Measurements from ENCODE around the gene AP5S1. TPM values are rescaled to one million over a fixed set of nuclear protein-coding genes. Genes with fewer than 3 reads are reported as not detected.

AP5S1 gene
- polyA plus RNA-seq, 1 of the 3 experiments (the other 2 are of a cell fraction): 10.3 TPM

- Histone ChIP-seq H3K9me3 (no peaks in the 10 kb centered on the region), H3K4me1 (ENCODE audit: control insufficient read depth in 1 of 2, insufficient read depth in 2 of 2, low read depth in 1 of 2, low read length in 1 of 2) (peaks cover 0 to 5% of the 10 kb centered on the region in 2 experiments; a peak in 1 of 4 replicates), H4K20me1 (ENCODE audit: insufficient read depth) (no peaks in the 10 kb centered on the region), H3F3A (replicated peaks; ENCODE audit: insufficient read depth) (peaks cover 5% of the 10 kb centered on the region), H3K4me2 (peak within 1 kb of the TSS; percentile 98), H3K79me2 (ENCODE audit: insufficient read depth) (peaks cover 57% of the 10 kb centered on the region), H3K27me3 (ENCODE audit: insufficient read depth) (no peaks in the 10 kb centered on the region), H3K4me3 (ENCODE audit: low read depth in 2 of 2, low read length in 1 of 2) (peak within 1 kb of the TSS; percentile 76 to 87), H3K36me3 (replicated peaks in 1 of 2; ENCODE audit: control insufficient read depth in 1 of 2, insufficient read depth in 2 of 2, low read length in 1 of 2) (no peaks in the 10 kb centered on the region), H3K9ac (peak within 1 kb of the TSS; percentile 94), H3K27ac (ENCODE audit: low read depth in 2 of 2, low read length in 1 of 2) (peak within 1 kb of the TSS; percentile 68 to 83; a peak in 3 of 4 replicates), H3K9me2 (no peaks in the 10 kb centered on the region), H2AFZ (ENCODE audit: low read depth) (peak within 1 kb of the TSS; percentile 92)
- CTCF ChIA-PET: interaction anchor here (4.4 kb wide), 1 partner anchor 27 kb away, joined by 27 read pairs; the partner anchor contains the start of gene AP5S1
- POLR2A ChIA-PET: interaction anchor here (0.6 to 1.1 kb wide), 3 partner anchors 9 to 51 kb away, joined by 3 to 6 read pairs (median 3); partner anchors contain the start of gene CDC25B
- TF ChIP-seq, protein P1, sequence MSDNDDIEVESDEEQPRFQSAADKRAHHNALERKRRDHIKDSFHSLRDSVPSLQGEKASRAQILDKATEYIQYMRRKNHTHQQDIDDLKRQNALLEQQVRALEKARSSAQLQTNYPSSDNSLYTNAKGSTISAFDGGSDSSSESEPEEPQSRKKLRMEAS (IDR thresholded peaks at IDR 0.05; ENCODE audit: low read depth): 0 out of 2 replicates have a peak, but pooled peaks have one; percentile 17
- TF ChIP-seq IRF3 (IDR thresholded peaks at IDR 0.05; ENCODE audit: low read depth, low read length) (no peak), POLR2AphosphoS5 (IDR thresholded peaks at IDR 0.05; ENCODE audit: low read depth, low read length) (peak; percentile 78), SIN3A (IDR thresholded peaks at IDR 0.05; ENCODE audit: borderline replicate concordance, low read depth, low read length) (0 out of 2 replicates have a peak, but pooled peaks have one; percentile 46), RFX5 (IDR thresholded peaks at IDR 0.05; ENCODE audit: low read length) (0 out of 2 replicates have a peak, but pooled peaks have one; percentile 59), CHD2 (IDR thresholded peaks at IDR 0.05; ENCODE audit: low read length, partially characterized antibody) (peak; percentile 23), TAF1 (IDR thresholded peaks at IDR 0.05; ENCODE audit: borderline replicate concordance, low read depth, low read length) (peak; percentile 73), FOXJ3 (CRISPR knock-in tag; IDR thresholded peaks at IDR 0.05) (no peak), FOXM1 (IDR thresholded peaks at IDR 0.05; ENCODE audit: low read depth) (no peak), ELF1 (IDR thresholded peaks at IDR 0.05) (peak; percentile 53), NRF1 (IDR thresholded peaks at IDR 0.05; ENCODE audit: low read depth, low read length) (peak; percentile 88), EP300 (IDR thresholded peaks at IDR 0.05; ENCODE audit: borderline replicate concordance in 1 of 2, low read depth in 1 of 2, low read length in 1 of 2) (0 out of 4 replicates have a peak, but pooled peaks of 1 of the 2 experiments have one; percentile 2)
- 2% methylated on average over 11 of the region's 72 CpGs for WGBS (ENCODE audit: low lambda C conversion rate)
- peak; percentile 98 for DNase-seq
These were observed 26.5 kb downstream of the AP5S1 start, which contains the start of gene MAVS for GRCh38 chr20:3846740-3847428. MAVS (plus strand) TSS chr20:3846834; CDS start chr20:3854625, 7,791 bp downstream.

- Histone ChIP-seq H3K79me2 (ENCODE audit: insufficient read depth) (peaks cover 62% of the 10 kb centered on the region), H3K4me2 (peak overlapping the region; percentile 98), H3K27ac (ENCODE audit: low read depth in 2 of 2, low read length in 1 of 2) (peak overlapping the region; percentile 68 to 77; a peak in 3 of 4 replicates), H3F3A (replicated peaks; ENCODE audit: insufficient read depth) (peaks cover 5% of the 10 kb centered on the region), H3K9me3 (no peaks in the 10 kb centered on the region), H3K4me1 (ENCODE audit: control insufficient read depth in 1 of 2, insufficient read depth in 2 of 2, low read depth in 1 of 2, low read length in 1 of 2) (peaks cover 0 to 5% of the 10 kb centered on the region in 2 experiments; a peak in 1 of 4 replicates), H2AFZ (ENCODE audit: low read depth) (0 out of 2 replicates have a peak overlapping the region, but pooled peaks have one; percentile 92), H3K9me2 (no peaks in the 10 kb centered on the region), H3K4me3 (ENCODE audit: low read depth in 2 of 2, low read length in 1 of 2) (peak overlapping the region; percentile 76 to 87), H3K9ac (peak overlapping the region; percentile 94), H4K20me1 (ENCODE audit: insufficient read depth) (no peaks in the 10 kb centered on the region), H3K27me3 (ENCODE audit: insufficient read depth) (no peaks in the 10 kb centered on the region), H3K36me3 (replicated peaks in 1 of 2; ENCODE audit: control insufficient read depth in 1 of 2, insufficient read depth in 2 of 2, low read length in 1 of 2) (no peaks in the 10 kb centered on the region)
- ChIA-PET POLR2A (interaction anchor here (0.6 kb wide), 1 partner anchor 8 kb away, joined by 3 read pairs; no protein-coding TSS in a partner anchor), CTCF (no interaction called here)
- no peak for DNase-seq
- 25% methylated on average over 7 of the region's 8 CpGs for WGBS (ENCODE audit: low lambda C conversion rate)
- TF ChIP-seq YY1 (IDR thresholded peaks at IDR 0.05; ENCODE audit: low read depth): no peak
These were observed 27.1 kb downstream of the AP5S1 start for GRCh38 chr20:3847429-3847940.

Measured in SK-N-SH (cell line).